GM23338 (cell line): Measurements from ENCODE around the gene IRAK1. TPM values are rescaled to one million over a fixed set of nuclear protein-coding genes. Genes with fewer than 3 reads are reported as not detected.

ENCODE experiments used
- ATAC-seq: fragments of 200-7000 bp; cut with Tn5 transposase; 3 replicates; pipeline ENCODE4 v1.9.1; 2020
- DNase-seq: peaks from one replicate; pipeline ENCODE4 v3.0.0-alpha.2; 2015; ENCODE audit warnings: low spot score
- H2AFZ ChIP-seq: fragments of 200-600 bp; sonication (generic); 2 replicates; pipeline ENCODE4 v1.8.0; 2016; ENCODE audit warnings: antibody characterized with exemption, mild to moderate bottlenecking, moderate library complexity
- H3F3A ChIP-seq: fragments of 200-600 bp; sonication (generic); replicated peaks from 2 replicates; pipeline ENCODE4 v1.8.0; 2017; ENCODE audit warnings: antibody characterized with exemption, mixed run types, low read depth
- H3K27ac ChIP-seq: fragments of 200-600 bp; sonication (generic); 2 replicates; pipeline ENCODE4 v1.6.1; 2016; ENCODE audit warnings: low read depth
- H3K27me3 ChIP-seq: fragments of 200-600 bp; sonication (generic); 2 replicates; pipeline ENCODE4 v1.8.0; 2016; ENCODE audit warnings: mild to moderate bottlenecking, mixed run types, moderate library complexity; ENCODE audit not compliant: insufficient read depth
- H3K36me3 ChIP-seq: fragments of 200-600 bp; sonication (generic); 2 replicates; pipeline ENCODE4 v1.8.0; 2016; ENCODE audit warnings: mild to moderate bottlenecking; ENCODE audit not compliant: insufficient read depth
- H3K4me1 ChIP-seq: fragments of 200-600 bp; sonication (generic); 2 replicates; pipeline ENCODE4 v1.8.0; 2016; ENCODE audit warnings: mild to moderate bottlenecking, moderate library complexity; ENCODE audit not compliant: insufficient read depth
- H3K4me2 ChIP-seq: fragments of 200-600 bp; sonication (generic); 2 replicates; pipeline ENCODE4 v1.7.1; 2017; ENCODE audit warnings: mixed run types
- H3K4me3 ChIP-seq: fragments of 200-600 bp; sonication (generic); 2 replicates; pipeline ENCODE4 v1.6.1; 2016; ENCODE audit warnings: mixed run types
- H3K79me2 ChIP-seq: fragments of 200-600 bp; sonication (generic); replicated peaks from 2 replicates; pipeline ENCODE4 v1.8.0; 2017; ENCODE audit warnings: mild to moderate bottlenecking; ENCODE audit not compliant: insufficient read depth
- H3K9me2 ChIP-seq: fragments of 200-600 bp; sonication (generic); 2 replicates; pipeline ENCODE4 v1.8.0; 2017; ENCODE audit not compliant: insufficient read depth
- H4K20me1 ChIP-seq: fragments of 200-600 bp; sonication (generic); replicated peaks from 2 replicates; pipeline ENCODE4 v1.8.0; 2017; ENCODE audit warnings: mild to moderate bottlenecking; ENCODE audit not compliant: insufficient read depth
- H3K27ac Mint-ChIP-seq: 2 replicates; pipeline ENCODE4 v1.8.0; 2020; ENCODE audit warnings: inconsistent platforms, mild to moderate bottlenecking, moderate library complexity, mixed read lengths
- H3K27me3 Mint-ChIP-seq: 3 replicates; pipeline ENCODE4 v1.8.0; 2022; ENCODE audit warnings: low read depth, mild to moderate bottlenecking, moderate library complexity, mixed read lengths, inconsistent platforms; ENCODE audit not compliant: insufficient read depth, poor library complexity
- H3K36me3 Mint-ChIP-seq: 3 replicates; pipeline ENCODE4 v1.8.0; 2021; ENCODE audit warnings: low read depth, mild to moderate bottlenecking, inconsistent platforms, moderate library complexity, mixed read lengths
- H3K4me1 Mint-ChIP-seq: 3 replicates; pipeline ENCODE4 v1.8.0; 2020; ENCODE audit warnings: mild to moderate bottlenecking, inconsistent platforms, mixed read lengths
- H3K4me3 Mint-ChIP-seq: 3 replicates; pipeline ENCODE4 v1.8.0; 2021; ENCODE audit warnings: moderate library complexity, mild to moderate bottlenecking, inconsistent platforms, mixed read lengths
- H3K9me3 Mint-ChIP-seq: 3 replicates; pipeline ENCODE4 v1.8.0; 2020; ENCODE audit warnings: moderate library complexity, mild to moderate bottlenecking, inconsistent platforms, mixed read lengths
- CREB1 ChIP-seq: fragments of 250-450 bp; sonication (Bioruptor Pico); IDR thresholded peaks from 2 replicates; pipeline ENCODE4 v1.5.0; 2020; ENCODE audit warnings: low read depth, mild to moderate bottlenecking, moderate library complexity
- CTCF ChIP-seq, 2 experiments: fragments of 200-600 bp in 1 of 2; sonication (generic) in 1 of 2; conservative IDR thresholded peaks; 2 replicates each; pipeline versions ENCODE4 v1.5.1 to v1.6.1; 2016 to 2017; ENCODE audit warnings: antibody characterized with exemption in 2 of 2, low read depth in 2 of 2, mild to moderate bottlenecking in 2 of 2, moderate library complexity in 1 of 2
- EZH2phosphoT487 ChIP-seq: fragments of 200-600 bp; sonication (generic); IDR thresholded peaks from one replicate; pipeline ENCODE4 v1.8.1; 2018; ENCODE audit warnings: antibody characterized with exemption; ENCODE audit not compliant: unreplicated experiment
- JUNB ChIP-seq: IDR thresholded peaks from one replicate; pipeline ENCODE4 v1.6.1; 2016; ENCODE audit warnings: antibody characterized with exemption; ENCODE audit not compliant: unreplicated experiment
- NANOG ChIP-seq: IDR thresholded peaks from 2 replicates; pipeline ENCODE4 v1.6.1; 2016; ENCODE audit warnings: antibody characterized with exemption, borderline replicate concordance
- POLR2AphosphoS5 ChIP-seq: IDR thresholded peaks from 2 replicates; pipeline ENCODE4 v1.6.1; 2016; ENCODE audit warnings: antibody characterized with exemption, low read depth
- REST ChIP-seq: IDR thresholded peaks from one replicate; pipeline ENCODE4 v1.6.1; 2018; ENCODE audit warnings: antibody characterized with exemption; ENCODE audit not compliant: unreplicated experiment
- ZNF114 ChIP-seq: fragments of 250-450 bp; sonication (Bioruptor Pico); IDR thresholded peaks from 2 replicates; pipeline ENCODE4 v1.5.0; 2020; ENCODE audit warnings: mild to moderate bottlenecking, moderate library complexity
- ZNF331 ChIP-seq: fragments of 250-450 bp; sonication (Bioruptor Pico); IDR thresholded peaks from 2 replicates; pipeline ENCODE4 v1.5.0; 2020; ENCODE audit warnings: low read depth, mild to moderate bottlenecking, moderate library complexity
- ZNF462 ChIP-seq: fragments of 250-450 bp; sonication (Bioruptor Pico); IDR thresholded peaks from 2 replicates; pipeline ENCODE4 v1.5.0; 2020; ENCODE audit warnings: mild to moderate bottlenecking, moderate library complexity
- polyA plus RNA-seq: library from polyadenylated mRNA; unstranded; fragments of >200 nt; fragmentation: Nextera tagmentation; extraction: Ambion mirVana; gene quantifications from 2 replicates; pipeline ENCODE4 v1.2.1, GENCODE V29; 2016
- total RNA-seq: library from RNA; depleted of rRNA; stranded (reverse); fragments of >200 nt; shearing (Covaris generic); gene quantifications from 2 replicates; pipeline ENCODE4 v1.2.3, GENCODE V29; 2014

The IRAK1 gene
- total and polyA plus RNA-seq, 2 experiments from 2014 or later, result 21.6 to 38.0 TPM

GRCh38 chrX:154050113-154050495, 30.4 kb upstream of the IRAK1 start (continued):
- no peak for TF ChIP-seq ZNF462 (CRISPR knock-in tag)
- TF ChIP-seq JUNB, result no peak
- TF ChIP-seq EZH2phosphoT487, result no peak
- no peak for TF ChIP-seq ZNF331
- no peak for TF ChIP-seq ZNF114 (CRISPR knock-in tag)
- no peak for TF ChIP-seq CREB1
- no peak for TF ChIP-seq POLR2AphosphoS5

GRCh38 chrX:154049209-154050112, 29.8 kb upstream of the IRAK1 start:
- Mint-ChIP-seq H3K4me3 (no peak overlapping the region), H3K4me1 (peaks cover 26% of the 10 kb centered on the region), H3K9me3 (no peaks in the 10 kb centered on the region), H3K27me3 (no peaks in the 10 kb centered on the region), H3K36me3 (peaks cover 13% of the 10 kb centered on the region), H3K27ac (no peak overlapping the region)
- Histone ChIP-seq H3K4me1 (no peaks in the 10 kb centered on the region), H3K79me2 (peaks cover 34% of the 10 kb centered on the region), H2AFZ (no peak overlapping the region), H3K9me2 (no peaks in the 10 kb centered on the region), H3K36me3 (no peaks in the 10 kb centered on the region), H3K27ac (no peak overlapping the region), H3F3A (no peaks in the 10 kb centered on the region), H4K20me1 (no peaks in the 10 kb centered on the region), H3K27me3 (no peaks in the 10 kb centered on the region), H3K4me2 (no peak overlapping the region), H3K4me3 (no peak overlapping the region)
- ATAC-seq, result no peak
- no peak for DNase-seq
- no peak for TF ChIP-seq JUNB
- TF ChIP-seq POLR2AphosphoS5, result no peak
- TF ChIP-seq ZNF331, result no peak
- TF ChIP-seq NANOG, result no peak
- TF ChIP-seq EZH2phosphoT487, result no peak
- no peak for TF ChIP-seq CREB1
- TF ChIP-seq REST, result no peak
- no peak for TF ChIP-seq CTCF (conservative IDR thresholded peaks at IDR 0.05; ENCODE audit: low read depth in 2 of 2)
